Osteocyte (in vitro differentiated cells): Measurements from ENCODE around the gene KLHDC7A. TPM values are rescaled to one million over a fixed set of nuclear protein-coding genes. Genes with fewer than 3 reads are reported as not detected.
"Not testable (repeated sequence)": the region's sequence is repeated elsewhere in the genome, so short reads cannot be mapped to it uniquely, and the experiment has no call there.

Experiments
- DNase-seq: peaks from one replicate; pipeline ENCODE4 v3.0.0; 2021; ENCODE audit warnings: mixed read lengths; ENCODE audit not compliant: unreplicated experiment; ENCODE audit errors: extremely low spot score
- H3K27ac Mint-ChIP-seq: one replicate; pipeline ENCODE4 v1.8.0; 2021; ENCODE audit warnings: mild to moderate bottlenecking, mixed read lengths; ENCODE audit not compliant: unreplicated experiment
- H3K27me3 Mint-ChIP-seq: one replicate; pipeline ENCODE4 v1.8.0; 2021; ENCODE audit warnings: mixed read lengths; ENCODE audit not compliant: unreplicated experiment
- H3K36me3 Mint-ChIP-seq: one replicate; pipeline ENCODE4 v1.8.0; 2021; ENCODE audit warnings: mixed read lengths; ENCODE audit not compliant: unreplicated experiment
- H3K4me1 Mint-ChIP-seq: one replicate; pipeline ENCODE4 v1.8.0; 2021; ENCODE audit warnings: mixed read lengths; ENCODE audit not compliant: unreplicated experiment
- H3K4me3 Mint-ChIP-seq: one replicate; pipeline ENCODE4 v1.8.0; 2021; ENCODE audit warnings: mild to moderate bottlenecking, moderate library complexity, mixed read lengths; ENCODE audit not compliant: unreplicated experiment
- H3K9me3 Mint-ChIP-seq: one replicate; pipeline ENCODE4 v1.8.0; 2021; ENCODE audit warnings: mixed read lengths; ENCODE audit not compliant: unreplicated experiment
- total RNA-seq: library from RNA; stranded (reverse); gene quantifications from 2 replicates; pipeline ENCODE4 v1.2.1, GENCODE V29; 2021
- TF ChIP-seq, protein P1 (sequence below): fragments of 200-600 bp; sonication (generic); IDR thresholded peaks from 2 replicates; pipeline ENCODE4 v1.5.0; 2021; ENCODE audit warnings: antibody characterized with exemption, mild to moderate bottlenecking, moderate library complexity

The KLHDC7A gene
- total RNA-seq, 1 donor from 2014 or later = not detected

DNA sequence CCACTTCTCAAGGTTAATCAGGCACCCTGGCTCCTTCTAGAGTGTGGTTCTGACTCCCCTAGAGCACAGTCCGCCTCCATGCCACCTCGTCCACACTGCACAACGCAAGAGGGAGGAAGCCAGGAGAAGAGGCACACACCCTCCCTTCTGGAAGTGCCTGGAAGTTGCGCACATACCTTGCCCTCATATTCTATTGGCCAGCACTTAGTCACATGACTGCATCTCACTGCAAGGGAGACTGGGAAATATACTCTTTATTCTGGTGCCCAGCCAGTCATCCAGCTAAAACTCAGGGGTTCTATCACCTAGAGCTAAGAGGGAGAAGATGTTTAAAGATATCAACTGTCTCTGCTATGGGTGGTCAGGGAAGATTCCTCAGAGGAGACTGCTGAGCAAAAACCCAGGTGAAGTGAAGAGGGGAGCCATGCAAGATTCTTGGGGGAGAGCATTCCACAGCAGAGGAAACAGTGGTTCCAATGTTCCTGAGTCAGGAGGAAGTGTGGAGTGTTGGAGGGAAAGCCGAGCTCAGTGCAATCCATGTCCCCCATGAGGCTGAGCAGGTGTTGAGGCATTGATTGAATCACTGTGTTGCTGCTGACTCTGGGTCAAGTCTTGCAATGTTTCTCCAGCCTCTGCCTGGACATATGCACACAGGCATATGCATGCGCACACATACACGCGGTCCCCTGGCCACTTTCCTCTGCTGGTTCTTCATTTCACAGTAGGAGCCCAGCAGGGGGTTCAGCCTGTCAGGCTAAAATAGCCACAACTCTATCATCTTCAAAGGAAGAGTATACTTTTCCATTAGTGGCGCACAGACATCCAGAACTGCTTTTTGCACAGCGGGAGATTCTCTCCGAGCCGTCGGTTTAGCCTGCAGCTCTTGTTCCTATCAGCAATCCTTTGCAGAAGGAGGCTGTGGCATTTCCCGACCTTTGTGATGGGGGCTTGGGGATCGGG is 22.3 kb upstream of the KLHDC7A start:
- Mint-ChIP-seq H3K27me3 (peaks cover 3% of the 10 kb centered on the region), H3K4me3 (no peak overlapping the region), H3K4me1 (no peaks in the 10 kb centered on the region), H3K27ac (no peak overlapping the region), H3K36me3 (no peaks in the 10 kb centered on the region), H3K9me3 (peaks cover 3% of the 10 kb centered on the region)
- TF ChIP-seq, protein P1, sequence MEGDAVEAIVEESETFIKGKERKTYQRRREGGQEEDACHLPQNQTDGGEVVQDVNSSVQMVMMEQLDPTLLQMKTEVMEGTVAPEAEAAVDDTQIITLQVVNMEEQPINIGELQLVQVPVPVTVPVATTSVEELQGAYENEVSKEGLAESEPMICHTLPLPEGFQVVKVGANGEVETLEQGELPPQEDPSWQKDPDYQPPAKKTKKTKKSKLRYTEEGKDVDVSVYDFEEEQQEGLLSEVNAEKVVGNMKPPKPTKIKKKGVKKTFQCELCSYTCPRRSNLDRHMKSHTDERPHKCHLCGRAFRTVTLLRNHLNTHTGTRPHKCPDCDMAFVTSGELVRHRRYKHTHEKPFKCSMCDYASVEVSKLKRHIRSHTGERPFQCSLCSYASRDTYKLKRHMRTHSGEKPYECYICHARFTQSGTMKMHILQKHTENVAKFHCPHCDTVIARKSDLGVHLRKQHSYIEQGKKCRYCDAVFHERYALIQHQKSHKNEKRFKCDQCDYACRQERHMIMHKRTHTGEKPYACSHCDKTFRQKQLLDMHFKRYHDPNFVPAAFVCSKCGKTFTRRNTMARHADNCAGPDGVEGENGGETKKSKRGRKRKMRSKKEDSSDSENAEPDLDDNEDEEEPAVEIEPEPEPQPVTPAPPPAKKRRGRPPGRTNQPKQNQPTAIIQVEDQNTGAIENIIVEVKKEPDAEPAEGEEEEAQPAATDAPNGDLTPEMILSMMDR = no peak
- DNase-seq = no peak

DNA sequence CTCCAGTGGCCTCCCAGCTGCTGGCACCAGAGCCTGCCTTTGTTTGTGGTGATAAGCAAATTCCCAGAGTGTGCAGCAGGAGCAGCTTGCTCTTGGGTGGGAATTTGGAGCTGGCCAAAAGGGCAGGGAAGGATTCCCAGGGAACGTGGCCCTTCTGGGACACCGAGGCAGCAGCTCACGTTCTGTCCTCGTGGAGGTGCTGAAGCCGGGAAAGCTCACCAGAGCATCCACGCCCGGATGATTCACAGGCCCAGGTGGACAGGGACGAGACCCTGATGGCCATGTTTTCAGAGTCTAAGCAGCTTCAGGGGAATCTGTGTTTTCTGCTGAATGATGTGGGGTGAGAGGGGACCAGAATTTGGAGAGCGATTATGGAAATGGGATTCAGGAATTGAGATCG is 19.1 kb upstream of the KLHDC7A start:
- Mint-ChIP-seq H3K36me3 (no peaks in the 10 kb centered on the region), H3K4me1 (no peaks in the 10 kb centered on the region), H3K9me3 (peaks cover 3% of the 10 kb centered on the region), H3K4me3 (no peak overlapping the region), H3K27ac (no peak overlapping the region), H3K27me3 (peaks cover 3% of the 10 kb centered on the region)
- no peak for DNase-seq
- TF ChIP-seq, protein P1 = no peak

DNA sequence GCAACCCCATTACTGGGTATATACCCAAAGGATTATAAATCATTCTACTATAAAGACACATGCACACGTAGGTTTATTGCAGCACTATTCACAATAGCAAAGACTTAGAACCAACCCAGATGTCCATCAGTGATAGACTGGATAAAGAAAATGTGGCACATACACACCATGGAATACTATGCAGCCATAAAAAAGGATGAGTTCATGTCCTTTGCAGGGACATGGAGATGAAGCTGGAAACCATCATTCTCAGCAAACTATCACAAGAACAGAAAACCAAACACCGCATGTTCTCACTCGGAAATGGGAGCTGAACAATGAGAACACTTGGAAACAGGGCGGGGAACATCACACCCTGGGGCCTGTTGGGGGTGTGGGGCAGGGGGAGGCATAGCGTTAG is 18.2 kb upstream of the KLHDC7A start:
- H3K9me3 Mint-ChIP-seq, H3K4me1 Mint-ChIP-seq, H3K27me3 Mint-ChIP-seq, H3K4me3 Mint-ChIP-seq, H3K36me3 Mint-ChIP-seq, DNase-seq, H3K27ac Mint-ChIP-seq: not testable (repeated sequence)

- Mint-ChIP-seq H3K9me3 (peaks cover 3% of the 10 kb centered on the region), H3K27ac (no peak overlapping the region), H3K36me3 (no peaks in the 10 kb centered on the region), H3K27me3 (peaks cover 3% of the 10 kb centered on the region), H3K4me1 (no peaks in the 10 kb centered on the region), H3K4me3 (no peak overlapping the region)
- TF ChIP-seq, protein P1 = no peak
- no peak for DNase-seq
Measured at GRCh38 chr1:18463063-18463462, 17.7 kb upstream of the KLHDC7A start.

GRCh38 chr1:18463984-18464664 is 16.6 kb upstream of the KLHDC7A start:
- no peak overlapping the region for H3K4me3 Mint-ChIP-seq
- no peak overlapping the region for H3K27ac Mint-ChIP-seq
- no peaks in the 10 kb centered on the region for H3K4me1 Mint-ChIP-seq
- DNase-seq = no peak
- no peaks in the 10 kb centered on the region for H3K36me3 Mint-ChIP-seq
- H3K27me3 Mint-ChIP-seq = peaks cover 2% of the 10 kb centered on the region
- TF ChIP-seq, protein P1 = no peak
- peaks cover 7% of the 10 kb centered on the region for H3K9me3 Mint-ChIP-seq
